HTERT RPE-1 (cell line): ENCODE data around the gene NUDT5.
"Not testable (repeated sequence)": the region's sequence is repeated elsewhere in the genome, so short reads cannot be mapped to it uniquely, and the experiment has no call there.

Experiments used
- in situ Hi-C: fragments of 300-500 bp; cut with MboI; formaldehyde crosslinking; loops from 4 replicates; pipeline ENCODE4 v1.14.3; 2020; ENCODE audit warnings: low sequenced_read_pairs

Gene NUDT5

GRCh38 chr10:12205082-12205481 lies 9.4 kb upstream of the NUDT5 start:
- in situ Hi-C loops, result no loop called here

GRCh38 chr10:12202226-12202625 lies 6.5 kb upstream of the NUDT5 start:
- in situ Hi-C loops, result no loop called here

- in situ Hi-C loops, result no loop called here
These were observed 5.9 kb upstream of the NUDT5 start for GRCh38 chr10:12201543-12201942.

- in situ Hi-C loops, result no loop called here
These were observed 5.2 kb upstream of the NUDT5 start for GRCh38 chr10:12200850-12201249.

- in situ Hi-C loops, result no loop called here
These were observed 2.5 kb upstream of the NUDT5 start for GRCh38 chr10:12198156-12198555.

GRCh38 chr10:12196531-12197211 lies 980 bp upstream of the NUDT5 start:
- in situ Hi-C loops, result no loop called here

- in situ Hi-C loops, result no loop called here
These were observed 449 bp downstream of the NUDT5 start for GRCh38 chr10:12195281-12195602.

- in situ Hi-C loops, result no loop called here
These were observed 879 bp downstream of the NUDT5 start for GRCh38 chr10:12194752-12195271.

GRCh38 chr10:12193193-12193592 lies 2.5 kb downstream of the NUDT5 start:
- in situ Hi-C loops, result no loop called here

- in situ Hi-C loops, result no loop called here
These were observed 4.0 kb downstream of the NUDT5 start for GRCh38 chr10:12191715-12192114.

GRCh38 chr10:12189426-12189825 lies 6.3 kb downstream of the NUDT5 start:
- in situ Hi-C loops, result no loop called here

- in situ Hi-C loops, result no loop called here
These were observed 7.0 kb downstream of the NUDT5 start for GRCh38 chr10:12188656-12189055.

GRCh38 chr10:12187321-12187905 lies 8.3 kb downstream of the NUDT5 start:
- in situ Hi-C loops, result no loop called here

- in situ Hi-C loops, result no loop called here
These were observed 9.4 kb downstream of the NUDT5 start for GRCh38 chr10:12186323-12186722.

GRCh38 chr10:12184165-12184564 lies 11.5 kb downstream of the NUDT5 start:
- in situ Hi-C loops, result no loop called here

- in situ Hi-C loops, result no loop called here
These were observed 14.5 kb downstream of the NUDT5 start for GRCh38 chr10:12181065-12181775.

GRCh38 chr10:12180221-12180974 lies 15.3 kb downstream of the NUDT5 start:
- in situ Hi-C loops, result no loop called here

- in situ Hi-C loops, result no loop called here
These were observed 16.0 kb downstream of the NUDT5 start for GRCh38 chr10:12179606-12180170.

GRCh38 chr10:12177642-12178041 lies 18.0 kb downstream of the NUDT5 start:
- in situ Hi-C loops, result no loop called here

- in situ Hi-C loops, result not testable (repeated sequence)
These were observed 24.2 kb downstream of the NUDT5 start for GRCh38 chr10:12171512-12171911.
